K562 (cell line): ENCODE data around the gene CHRNA10. TPM values are rescaled to one million over a fixed set of nuclear protein-coding genes. Genes with fewer than 3 reads are reported as not detected.

ENCODE experiments used
- ATAC-seq: fragments of 200-7000 bp; cut with Tn5 transposase; 3 replicates; pipeline ENCODE4 v1.9.1; 2020; ENCODE audit warnings: moderate library complexity
- BruUV-seq: library from RNA; stranded (reverse); fragments of 400-500 nt; replicated peaks from 2 replicates; lab custom pipeline; 2021; lab: Mats Ljungman, UMichigan
- CTCF ChIA-PET: fragments of 300-600 bp; formaldehyde crosslinking; extraction: SDS; loops from one replicate; lab custom pipeline; 2021; ENCODE audit warnings: low intra/inter-chr PET ratio; lab: Yijun Ruan, JAX
- POLR2A ChIA-PET: fragments of 300-600, 350-650 bp; sonication (Branson Sonifier 250); formaldehyde crosslinking; extraction: SDS; loops from one replicate; lab custom pipeline; 2021; ENCODE audit warnings: antibody characterized with exemption, inconsistent platforms; lab: Yijun Ruan, JAX
- DNase-seq, 4 experiments: peaks; one replicate each; pipeline versions ENCODE4 v3.0.0 to v3.0.0-alpha.2; 2011 to 2018; ENCODE audit warnings: low spot score in 3 of 4, mixed read lengths in 3 of 4; ENCODE audit errors: extremely low read depth in 1 of 4
- FAIRE-seq: peaks from 2 replicates; lab custom pipeline; 2011; peaks lifted over from hg19 to GRCh38; lab: Jason Lieb, UNC
- H2AFZ ChIP-seq: 2 replicates; pipeline ENCODE4 v1.6.0; 2011; ENCODE audit warnings: low read depth, low read length, control low read depth, inconsistent platforms
- H3K27ac ChIP-seq: fragments of 200-600 bp; 3 replicates; pipeline ENCODE4 v1.8.0; 2011; ENCODE audit warnings: low read depth, mild to moderate bottlenecking, control low read depth, inconsistent platforms, low read length, moderate library complexity, mixed read lengths; ENCODE audit errors: extremely low read depth
- H3K27me3 ChIP-seq, 2 experiments: fragments of 300-600 bp in 1 of 2; 2 replicates in 1 of 2; 3 replicates in 1 of 2; pipeline versions ENCODE4 v1.6.0 to v1.8.0; 2011; ENCODE audit warnings: inconsistent platforms in 2 of 2, low read length in 2 of 2, mild to moderate bottlenecking in 1 of 2, mixed read lengths in 1 of 2, moderate library complexity in 1 of 2; ENCODE audit not compliant: control insufficient read depth in 2 of 2, insufficient read depth in 2 of 2
- H3K36me3 ChIP-seq: fragments of 300-600 bp; 3 replicates; pipeline ENCODE4 v1.8.0; 2011; ENCODE audit warnings: mild to moderate bottlenecking, low read length, inconsistent platforms; ENCODE audit not compliant: control insufficient read depth, insufficient read depth
- H3K4me1 ChIP-seq, 2 experiments: fragments of 200-600 bp in 1 of 2; replicated peaks in 1 of 2; 2 replicates in 1 of 2; 3 replicates in 1 of 2; pipeline versions ENCODE4 v1.5.1 to v1.8.0; 2011; ENCODE audit warnings: inconsistent platforms in 2 of 2, low read length in 2 of 2, mild to moderate bottlenecking in 1 of 2, mixed read lengths in 1 of 2, moderate library complexity in 1 of 2; ENCODE audit not compliant: control insufficient read depth in 2 of 2, insufficient read depth in 2 of 2
- H3K4me2 ChIP-seq: 2 replicates; pipeline ENCODE4 v1.6.1; 2011; ENCODE audit warnings: low read length, control low read depth, inconsistent platforms, mixed read lengths; ENCODE audit not compliant: insufficient read depth
- H3K4me3 ChIP-seq: fragments of 200-600 bp; sonication (generic), shearing (Covaris generic); 2 replicates; pipeline ENCODE4 v1.5.1; 2016; ENCODE audit warnings: control low read depth, inconsistent platforms
- H3K79me2 ChIP-seq: fragments of 200-600 bp; 3 replicates; pipeline ENCODE4 v1.8.0; 2011; ENCODE audit warnings: low read length, inconsistent platforms; ENCODE audit not compliant: control insufficient read depth, insufficient read depth
- H3K9ac ChIP-seq, 2 experiments: 2 replicates each; pipeline versions ENCODE4 v1.6.0 to v1.6.1; 2011; ENCODE audit warnings: low read depth in 2 of 2, low read length in 2 of 2, control low read depth in 1 of 2, inconsistent platforms in 1 of 2, mild to moderate bottlenecking in 1 of 2, mixed read lengths in 1 of 2; ENCODE audit not compliant: insufficient read depth in 1 of 2
- H3K9me1 ChIP-seq: one replicate; pipeline ENCODE4 v1.6.0; 2011; ENCODE audit warnings: inconsistent platforms, mild to moderate bottlenecking, low read length, moderate library complexity; ENCODE audit not compliant: control insufficient read depth, insufficient read depth
- H3K9me3 ChIP-seq: replicated peaks from 2 replicates; pipeline ENCODE4 v1.5.1; 2011; ENCODE audit warnings: low read depth, low read length, inconsistent platforms; ENCODE audit not compliant: control insufficient read depth, insufficient read depth
- H4K20me1 ChIP-seq: replicated peaks from 2 replicates; pipeline ENCODE4 v1.6.1; 2011; ENCODE audit warnings: low read length, inconsistent platforms, mixed read lengths; ENCODE audit not compliant: control insufficient read depth, insufficient read depth
- DEAF1 ChIP-seq: fragments of 450-650 bp; formaldehyde crosslinking; IDR thresholded peaks from 2 replicates; pipeline ENCODE4 v1.4.0; 2020; ENCODE audit warnings: mild to moderate bottlenecking, moderate library complexity
- GATAD2B ChIP-seq: fragments of 450-650 bp; IDR thresholded peaks from 2 replicates; pipeline ENCODE4 v1.6.1; 2017; ENCODE audit warnings: mild to moderate bottlenecking, borderline replicate concordance
- RAD21 ChIP-seq, 2 experiments: fragments of 250-450 bp in 1 of 2; fragments of 450-650 bp in 1 of 2; sonication (Bioruptor Pico) in 1 of 2; formaldehyde crosslinking in 1 of 2; IDR thresholded peaks in 1 of 2; conservative IDR thresholded peaks in 1 of 2; 2 replicates each; pipeline versions ENCODE4 v1.4.0 to v1.8.0; 2020 to 2022; ENCODE audit warnings: mild to moderate bottlenecking in 2 of 2, moderate library complexity in 1 of 2
- REST ChIP-seq, 2 experiments: fragments of 450-650 bp; formaldehyde crosslinking in 1 of 2; IDR thresholded peaks; 2 replicates each; pipeline versions ENCODE4 v1.4.0 to v1.6.1; 2014 to 2020; ENCODE audit warnings: mild to moderate bottlenecking in 2 of 2, borderline replicate concordance in 1 of 2, low read depth in 1 of 2
- SMARCE1 ChIP-seq: fragments of 450-650 bp; IDR thresholded peaks from 2 replicates; pipeline ENCODE4 v1.7.1; 2016; ENCODE audit warnings: mild to moderate bottlenecking
- SPI1 ChIP-seq: IDR thresholded peaks from 2 replicates; pipeline ENCODE4 v1.6.1; 2011; ENCODE audit warnings: low read depth, low read length, control low read depth, borderline replicate concordance
- ZNF263 ChIP-seq: sonication (generic); formaldehyde crosslinking; IDR thresholded peaks from 2 replicates; pipeline ENCODE4 v1.8.0; 2022; ENCODE audit warnings: mild to moderate bottlenecking, missing genetic modification reagents, borderline replicate concordance
- WGBS: fragments of 100-300 bp; shearing (Covaris generic); methylation state at CpG from one replicate; pipeline ENCODE4 v1.1.6; 2016; ENCODE audit warnings: low coverage, mixed read lengths; ENCODE audit not compliant: insufficient coverage; ENCODE audit errors: missing lambda C conversion rate; 5-methylcytosine and 5-hydroxymethylcytosine counted together
- in situ Hi-C: fragments of 300-500 bp; cut with MboI; formaldehyde crosslinking; loops from 4 replicates; pipeline ENCODE4 v1.15.0; 2018; ENCODE audit warnings: inconsistent platforms, mixed read lengths
- intact Hi-C: fragments of 100-400 bp; cut with micrococcal nuclease; formaldehyde crosslinking; loops from 2 replicates; pipeline ENCODE4 v1.14.2; 2022
- polyA plus RNA-seq, 8 experiments: library from polyadenylated mRNA; depleted of rRNA in 4 of 8; stranded (reverse) in 5 of 8; unstranded in 3 of 8; fragments of >200 nt; fragmentation: Nextera tagmentation in 2 of 8; fragmentation: Illumina TruSeq in 1 of 8; extraction: Ambion mirVana in 2 of 8; extraction: Trizol in 1 of 8; gene quantifications; 2 replicates each; pipeline versions ENCODE4 v1.2.1 to v1.2.3, GENCODE V29; 2011 to 2014; ENCODE audit warnings: inconsistent platforms in 1 of 8, missing spikeins in 1 of 8
- total RNA-seq, 7 experiments: library from RNA; depleted of rRNA in 6 of 7; stranded (reverse); fragments of >200 nt in 6 of 7; fragmentation: Illumina TruSeq in 2 of 7; extraction: Trizol in 2 of 7; gene quantifications; 2 replicates each; pipeline versions ENCODE4 v1.2.1 to v1.2.3, GENCODE V29; 2011 to 2021; ENCODE audit warnings: low replicate concordance in 1 of 7
- TF ChIP-seq, protein P1 (sequence below), 3 experiments: IDR thresholded peaks in 2 of 3; conservative IDR thresholded peaks in 1 of 3; 2 replicates each; pipeline ENCODE4 v1.5.1; 2011 to 2012; ENCODE audit warnings: low read length in 3 of 3, mild to moderate bottlenecking in 3 of 3, control low read depth in 2 of 3, improper control_type of control experiment in 1 of 3, inconsistent platforms in 1 of 3, low read depth in 1 of 3, mixed read lengths in 1 of 3, moderate library complexity in 1 of 3; ENCODE audit not compliant: insufficient read depth in 2 of 3

The CHRNA10 gene
- total and polyA plus RNA-seq, 9 of the 15 experiments (the other 6 are each of a cell fraction or from before 2014, with no cell fraction given), result 0.35 to 1.9 (median 0.81) TPM

GRCh38 chr11:3665336-3666022 lies 5.7 kb downstream of the CHRNA10 start:
- BruUV-seq, result no TSS peak
- FAIRE-seq (no peak), ATAC-seq (peak; percentile 33; the same call in 2 of the 3 replicates), DNase-seq (no peak)
- Histone ChIP-seq H4K20me1 (peaks cover 5% of the 10 kb centered on the region; the same call in 1 of the 2 replicates), H3K9me3 (no peaks in the 10 kb centered on the region), H3K36me3 (peaks cover 19% of the 10 kb centered on the region; the same call in 1 of the 3 replicates), H3K4me2 (no peak overlapping the region), H3K9me1 (no peaks in the 10 kb centered on the region), H3K4me3 (no peak overlapping the region), H3K4me1 (peaks cover 0 to 16% of the 10 kb centered on the region in 2 experiments; a peak in 2 of 5 replicates), H3K27me3 (peaks cover 2 to 5% of the 10 kb centered on the region in 2 experiments; a peak in 3 of 5 replicates), H3K79me2 (no peaks in the 10 kb centered on the region), H3K9ac (peak overlapping the region in 1 of 2 experiments; percentile 24; a peak in 2 of 4 replicates), H2AFZ (no peak overlapping the region), H3K27ac (no peak overlapping the region)
- 80% methylated on average over 5 of the region's 6 CpGs for WGBS
- intact Hi-C loops (no loop called here), in situ Hi-C loops (no loop called here)
- ChIA-PET CTCF (no interaction called here), POLR2A (no interaction called here)
- TF ChIP-seq, protein P1, sequence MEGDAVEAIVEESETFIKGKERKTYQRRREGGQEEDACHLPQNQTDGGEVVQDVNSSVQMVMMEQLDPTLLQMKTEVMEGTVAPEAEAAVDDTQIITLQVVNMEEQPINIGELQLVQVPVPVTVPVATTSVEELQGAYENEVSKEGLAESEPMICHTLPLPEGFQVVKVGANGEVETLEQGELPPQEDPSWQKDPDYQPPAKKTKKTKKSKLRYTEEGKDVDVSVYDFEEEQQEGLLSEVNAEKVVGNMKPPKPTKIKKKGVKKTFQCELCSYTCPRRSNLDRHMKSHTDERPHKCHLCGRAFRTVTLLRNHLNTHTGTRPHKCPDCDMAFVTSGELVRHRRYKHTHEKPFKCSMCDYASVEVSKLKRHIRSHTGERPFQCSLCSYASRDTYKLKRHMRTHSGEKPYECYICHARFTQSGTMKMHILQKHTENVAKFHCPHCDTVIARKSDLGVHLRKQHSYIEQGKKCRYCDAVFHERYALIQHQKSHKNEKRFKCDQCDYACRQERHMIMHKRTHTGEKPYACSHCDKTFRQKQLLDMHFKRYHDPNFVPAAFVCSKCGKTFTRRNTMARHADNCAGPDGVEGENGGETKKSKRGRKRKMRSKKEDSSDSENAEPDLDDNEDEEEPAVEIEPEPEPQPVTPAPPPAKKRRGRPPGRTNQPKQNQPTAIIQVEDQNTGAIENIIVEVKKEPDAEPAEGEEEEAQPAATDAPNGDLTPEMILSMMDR (IDR thresholded peaks at IDR 0.05 in 2 of 3, conservative IDR thresholded peaks at IDR 0.05 in 1 of 3; ENCODE audit: insufficient read depth in 2 of 3, low read depth in 1 of 3, low read length in 3 of 3), result peak in 1 of 3 experiments; percentile 51; a peak in 2 of 6 replicates
- TF ChIP-seq REST (IDR thresholded peaks at IDR 0.05; ENCODE audit: borderline replicate concordance) (peak; percentile 54; the same call in 1 of the 2 replicates), REST (CRISPR knock-in tag; IDR thresholded peaks at IDR 0.05; ENCODE audit: low read depth) (no peak), RAD21 (CRISPR knock-in tag; conservative IDR thresholded peaks at IDR 0.05 in 1 of 2, IDR thresholded peaks at IDR 0.05 in 1 of 2) (peak; percentile 45 to 48), DEAF1 (peak; percentile 38; the same call in 1 of the 2 replicates), SPI1 (peak; percentile 97), SMARCE1 (no peak), GATAD2B (no peak), ZNF263 (CRISPR knock-in tag) (peak; percentile 57; the same call in 1 of the 2 replicates)
